H9 (cell line): ENCODE results near the gene FAM174B. TPM values are rescaled to one million over a fixed set of nuclear protein-coding genes. Genes with fewer than 3 reads are reported as not detected.

Experiments
- DNase-seq: peaks from one replicate; pipeline ENCODE4 v3.0.0-alpha.2; 2017
- H2AFZ ChIP-seq: one replicate; pipeline ENCODE4 v1.6.1; 2013; ENCODE audit warnings: mild to moderate bottlenecking, low read length, control low read depth, moderate library complexity
- H2AK5ac ChIP-seq: 2 replicates; pipeline ENCODE4 v1.6.1; 2013; ENCODE audit warnings: low read length, control low read depth, mixed read lengths; ENCODE audit not compliant: insufficient read length
- H2BK120ac ChIP-seq: one replicate; pipeline ENCODE4 v1.6.1; 2013; ENCODE audit warnings: low read depth, mild to moderate bottlenecking, low read length, control low read depth, inconsistent platforms; ENCODE audit not compliant: poor library complexity, severe bottlenecking
- H2BK12ac ChIP-seq: 2 replicates; pipeline ENCODE4 v1.6.1; 2013; ENCODE audit warnings: low read length, control low read depth, mixed read lengths, low read depth; ENCODE audit not compliant: insufficient read length
- H2BK15ac ChIP-seq: 2 replicates; pipeline ENCODE4 v1.6.1; 2013; ENCODE audit warnings: low read depth, low read length, control low read depth
- H2BK20ac ChIP-seq: one replicate; pipeline ENCODE4 v1.6.1; 2013; ENCODE audit warnings: low read depth, mild to moderate bottlenecking, low read length, control low read depth, inconsistent platforms; ENCODE audit not compliant: poor library complexity, severe bottlenecking
- H2BK5ac ChIP-seq: 2 replicates; pipeline ENCODE4 v1.6.1; 2013; ENCODE audit warnings: low read length, control low read depth, mixed read lengths; ENCODE audit not compliant: insufficient read length
- H3K14ac ChIP-seq: 2 replicates; pipeline ENCODE4 v1.6.1; 2013; ENCODE audit warnings: low read length, control low read depth; ENCODE audit not compliant: insufficient read depth
- H3K18ac ChIP-seq: 2 replicates; pipeline ENCODE4 v1.6.1; 2013; ENCODE audit warnings: low read depth, mild to moderate bottlenecking, mixed read lengths, low read length, control low read depth; ENCODE audit not compliant: insufficient read length
- H3K23ac ChIP-seq: 2 replicates; pipeline ENCODE4 v1.6.1; 2013; ENCODE audit warnings: low read length, control low read depth, mixed read lengths, low read depth; ENCODE audit not compliant: insufficient read length
- H3K23me2 ChIP-seq: 2 replicates; pipeline ENCODE4 v1.6.1; 2013; ENCODE audit warnings: low read depth, mild to moderate bottlenecking, mixed read lengths, low read length, control low read depth; ENCODE audit not compliant: insufficient read length, poor library complexity, severe bottlenecking
- H3K27ac ChIP-seq: 2 replicates; pipeline ENCODE4 v1.5.1; 2013; ENCODE audit warnings: low read length, control low read depth, mixed read lengths, low read depth; ENCODE audit not compliant: insufficient read length
- H3K27me3 ChIP-seq: 2 replicates; pipeline ENCODE4 v1.6.1; 2013; ENCODE audit warnings: low read length, control low read depth, inconsistent platforms; ENCODE audit not compliant: insufficient read depth
- H3K4ac ChIP-seq: 2 replicates; pipeline ENCODE4 v1.6.1; 2013; ENCODE audit warnings: low read depth, mild to moderate bottlenecking, control low read depth, inconsistent platforms, low read length, moderate library complexity
- H3K4me1 ChIP-seq: 2 replicates; pipeline ENCODE4 v1.6.1; 2013; ENCODE audit warnings: low read length, control low read depth, inconsistent platforms; ENCODE audit not compliant: insufficient read depth
- H3K4me2 ChIP-seq: 2 replicates; pipeline ENCODE4 v1.6.1; 2013; ENCODE audit warnings: low read length, control low read depth, mixed read lengths; ENCODE audit not compliant: insufficient read length, insufficient read depth
- H3K56ac ChIP-seq: 2 replicates; pipeline ENCODE4 v1.6.1; 2013; ENCODE audit warnings: low read depth, mild to moderate bottlenecking, mixed read lengths, low read length, control low read depth; ENCODE audit not compliant: insufficient read length
- H3K79me1 ChIP-seq: 2 replicates; pipeline ENCODE4 v1.6.1; 2013; ENCODE audit warnings: low read depth, mild to moderate bottlenecking, moderate library complexity, low read length, control low read depth, inconsistent platforms; ENCODE audit not compliant: insufficient read depth, poor library complexity, severe bottlenecking
- H3K79me2 ChIP-seq: 2 replicates; pipeline ENCODE4 v1.6.1; 2013; ENCODE audit warnings: low read length, control low read depth, inconsistent platforms; ENCODE audit not compliant: insufficient read depth
- H3K9ac ChIP-seq: 2 replicates; pipeline ENCODE4 v1.6.1; 2013; ENCODE audit warnings: low read length, control low read depth, mixed read lengths; ENCODE audit not compliant: insufficient read length; ENCODE audit errors: extremely low read depth
- H3K9me3 ChIP-seq: one replicate; pipeline ENCODE4 v1.6.1; 2013; ENCODE audit warnings: low read depth, low read length, inconsistent platforms; ENCODE audit not compliant: control insufficient read depth
- H3T11ph ChIP-seq: one replicate; pipeline ENCODE4 v1.6.1; 2013; ENCODE audit warnings: mild to moderate bottlenecking, low read length, control low read depth, inconsistent platforms
- H4K20me1 ChIP-seq: one replicate; pipeline ENCODE4 v1.6.1; 2013; ENCODE audit not compliant: control insufficient read depth, insufficient read length, insufficient read depth
- H4K5ac ChIP-seq: 2 replicates; pipeline ENCODE4 v1.6.1; 2013; ENCODE audit warnings: low read depth, mild to moderate bottlenecking, mixed read lengths, low read length, control low read depth; ENCODE audit not compliant: insufficient read length
- H4K8ac ChIP-seq: replicated peaks from 2 replicates; pipeline ENCODE4 v1.6.1; 2013; ENCODE audit warnings: low read length, control low read depth, mixed read lengths, low read depth; ENCODE audit not compliant: insufficient read length
- H4K91ac ChIP-seq: 2 replicates; pipeline ENCODE4 v1.6.1; 2013; ENCODE audit warnings: low read depth, mild to moderate bottlenecking, moderate library complexity, mixed read lengths, low read length, control low read depth; ENCODE audit not compliant: insufficient read length
- H3K27ac Mint-ChIP-seq, 3 experiments: 2 replicates in 2 of 3; 3 replicates in 1 of 3; pipeline ENCODE4 v1.8.0; 2020 to 2021; ENCODE audit warnings: mixed read lengths in 3 of 3, mild to moderate bottlenecking in 1 of 3, moderate library complexity in 1 of 3
- H3K27me3 Mint-ChIP-seq: 2 replicates; pipeline ENCODE4 v1.8.0; 2021; ENCODE audit warnings: low read depth, mild to moderate bottlenecking, moderate library complexity, mixed read lengths
- H3K36me3 Mint-ChIP-seq, 3 experiments: 2 replicates in 2 of 3; 3 replicates in 1 of 3; pipeline ENCODE4 v1.8.0; 2020 to 2021; ENCODE audit warnings: low read depth in 3 of 3, mixed read lengths in 3 of 3; ENCODE audit not compliant: insufficient read depth in 1 of 3
- H3K4me1 Mint-ChIP-seq, 2 experiments: 2 replicates each; pipeline ENCODE4 v1.8.0; 2020; ENCODE audit warnings: mixed read lengths in 2 of 2
- H3K4me3 Mint-ChIP-seq, 2 experiments: 2 replicates in 1 of 2; 3 replicates in 1 of 2; pipeline ENCODE4 v1.8.0; 2020 to 2021; ENCODE audit warnings: mild to moderate bottlenecking in 2 of 2, mixed read lengths in 2 of 2, moderate library complexity in 1 of 2
- H3K9me3 Mint-ChIP-seq, 2 experiments: 2 replicates in 1 of 2; 3 replicates in 1 of 2; pipeline ENCODE4 v1.8.0; 2020; ENCODE audit warnings: mild to moderate bottlenecking in 2 of 2, mixed read lengths in 2 of 2, moderate library complexity in 1 of 2
- CTCF ChIP-seq: fragments of 200-600 bp; sonication (generic); conservative IDR thresholded peaks from 3 replicates; pipeline ENCODE4 v1.8.0; 2021; ENCODE audit warnings: antibody characterized with exemption, mild to moderate bottlenecking
- total RNA-seq: library from RNA; stranded (reverse); gene quantifications from 2 replicates; pipeline ENCODE4 v1.2.1, GENCODE V29; 2021

Gene FAM174B
- total RNA-seq, 1 experiment from 2014 or later = 38.0 TPM

- H2BK15ac ChIP-seq = no peak overlapping the region
- no peak overlapping the region for H3T11ph ChIP-seq
- no peaks in the 10 kb centered on the region for H3K79me1 ChIP-seq
- no peak overlapping the region for H4K8ac ChIP-seq
- no peak overlapping the region for H2AFZ ChIP-seq
- H4K20me1 ChIP-seq = no peaks in the 10 kb centered on the region
- H4K5ac ChIP-seq = no peak overlapping the region
- no peak overlapping the region for H4K91ac ChIP-seq
- no peak overlapping the region for H2BK5ac ChIP-seq
- H2BK120ac ChIP-seq = no peak overlapping the region
- H2BK12ac ChIP-seq = no peak overlapping the region
- no peak overlapping the region for H3K14ac ChIP-seq
- H3K27me3 ChIP-seq = no peaks in the 10 kb centered on the region
- H3K56ac ChIP-seq = no peak overlapping the region
- H2AK5ac ChIP-seq = no peak overlapping the region
- peaks cover 4% of the 10 kb centered on the region; the same call in 1 of the 2 replicates for H3K4me1 ChIP-seq
- no peak for DNase-seq
- peaks cover 0 to 2% of the 10 kb centered on the region in 2 experiments; a peak in 2 of 5 replicates for H3K9me3 Mint-ChIP-seq
- no peak overlapping the region for H3K23ac ChIP-seq
- H3K79me2 ChIP-seq = no peaks in the 10 kb centered on the region
- H3K9ac ChIP-seq = no peak overlapping the region
- H3K4me3 Mint-ChIP-seq = no peak overlapping the region
- H3K4me1 Mint-ChIP-seq = peaks cover 21 to 30% of the 10 kb centered on the region in 2 experiments
- H3K23me2 ChIP-seq = no peaks in the 10 kb centered on the region
- no peak overlapping the region for H3K18ac ChIP-seq
- H2BK20ac ChIP-seq = peak overlapping the region; percentile 61
- H3K27ac Mint-ChIP-seq = no peak overlapping the region
- H3K4me2 ChIP-seq = no peak overlapping the region
- no peaks in the 10 kb centered on the region for H3K9me3 ChIP-seq
- TF ChIP-seq CTCF = no peak
- H3K27ac ChIP-seq = no peak overlapping the region
- H3K36me3 Mint-ChIP-seq = peaks cover 0 to 6% (median 0%) of the 10 kb centered on the region in 3 experiments; a peak in 4 of 7 replicates
- H3K4ac ChIP-seq = no peak overlapping the region
- peaks cover 15% of the 10 kb centered on the region for H3K27me3 Mint-ChIP-seq
These were observed 6.4 kb upstream of the FAM174B start for GRCh38 chr15:92661956-92662355.
